HEK293 (cell line): ENCODE results near the gene SOX12.

Experiments used
- CTCF ChIP-seq: fragments of 450-650 bp; formaldehyde crosslinking; IDR thresholded peaks from 2 replicates; pipeline ENCODE4 v1.5.1; 2016; ENCODE audit warnings: missing biosample characterization, missing genetic modification characterization
- IKZF3 ChIP-seq: fragments of 450-650 bp; IDR thresholded peaks from 2 replicates; pipeline ENCODE4 v1.5.0; 2018; ENCODE audit warnings: missing biosample characterization, mild to moderate bottlenecking, missing genetic modification characterization, moderate library complexity
- KLF1 ChIP-seq: fragments of 450-650 bp; formaldehyde crosslinking; IDR thresholded peaks from 2 replicates; pipeline ENCODE4 v1.5.1; 2016; ENCODE audit warnings: missing biosample characterization, missing genetic modification characterization
- SETDB1 ChIP-seq: IDR thresholded peaks from one replicate; pipeline ENCODE4 v1.6.1; 2017; ENCODE audit warnings: mild to moderate bottlenecking, low read length, moderate library complexity, mixed read lengths; ENCODE audit not compliant: insufficient read length
- YY1 ChIP-seq: fragments of 450-650 bp; formaldehyde crosslinking; IDR thresholded peaks from 2 replicates; pipeline ENCODE4 v1.5.1; 2018; ENCODE audit warnings: missing biosample characterization, missing genetic modification characterization
- YY2 ChIP-seq: fragments of 450-650 bp; formaldehyde crosslinking; IDR thresholded peaks from 2 replicates; pipeline ENCODE4 v1.5.1; 2016; ENCODE audit warnings: missing biosample characterization, missing genetic modification characterization
- ZBTB20 ChIP-seq: fragments of 450-650 bp; formaldehyde crosslinking; IDR thresholded peaks from 2 replicates; pipeline ENCODE4 v1.5.1; 2016; ENCODE audit warnings: missing biosample characterization, missing genetic modification characterization
- ZBTB21 ChIP-seq: fragments of 450-650 bp; formaldehyde crosslinking; IDR thresholded peaks from 2 replicates; pipeline ENCODE4 v1.5.1; 2017; ENCODE audit warnings: missing biosample characterization, missing genetic modification characterization
- ZEB2 ChIP-seq: fragments of 450-650 bp; formaldehyde crosslinking; IDR thresholded peaks from 2 replicates; pipeline ENCODE4 v1.5.1; 2016; ENCODE audit warnings: missing biosample characterization, missing genetic modification characterization
- ZFP41 ChIP-seq: fragments of 450-650 bp; formaldehyde crosslinking; IDR thresholded peaks from 2 replicates; pipeline ENCODE4 v1.5.1; 2016; ENCODE audit warnings: missing biosample characterization, missing genetic modification characterization, borderline replicate concordance
- ZNF16 ChIP-seq: fragments of 450-650 bp; formaldehyde crosslinking; IDR thresholded peaks from 2 replicates; pipeline ENCODE4 v1.5.1; 2016; ENCODE audit warnings: low read depth, missing biosample characterization, missing genetic modification characterization
- ZNF248 ChIP-seq: fragments of 450-650 bp; formaldehyde crosslinking; IDR thresholded peaks from 2 replicates; pipeline ENCODE4 v1.5.1; 2017; ENCODE audit warnings: missing biosample characterization, missing genetic modification characterization
- ZNF274 ChIP-seq, 2 experiments: fragments of 200-500 bp in 1 of 2; fragments of 450-650 bp in 1 of 2; sonication (Bioruptor generic) in 1 of 2; formaldehyde crosslinking in 1 of 2; IDR thresholded peaks; 2 replicates each; pipeline versions ENCODE4 v1.5.1 to v1.6.1; 2014 to 2016; ENCODE audit warnings: borderline replicate concordance in 1 of 2, inconsistent platforms in 1 of 2, low read length in 1 of 2, missing biosample characterization in 1 of 2, missing genetic modification characterization in 1 of 2
- ZNF404 ChIP-seq: fragments of 450-650 bp; formaldehyde crosslinking; IDR thresholded peaks from 2 replicates; pipeline ENCODE4 v1.5.1; 2017; ENCODE audit warnings: missing biosample characterization, missing genetic modification characterization
- ZNF416 ChIP-seq: fragments of 450-650 bp; formaldehyde crosslinking; IDR thresholded peaks from 2 replicates; pipeline ENCODE4 v1.5.1; 2016; ENCODE audit warnings: missing biosample characterization, missing genetic modification characterization
- ZNF433 ChIP-seq: fragments of 450-650 bp; formaldehyde crosslinking; IDR thresholded peaks from 2 replicates; pipeline ENCODE4 v1.5.1; 2016; ENCODE audit warnings: missing biosample characterization, missing genetic modification characterization, low read depth
- ZNF558 ChIP-seq: fragments of 450-650 bp; formaldehyde crosslinking; IDR thresholded peaks from 2 replicates; pipeline ENCODE4 v1.5.1; 2016; ENCODE audit warnings: missing biosample characterization, missing genetic modification characterization
- ZNF600 ChIP-seq: fragments of 450-650 bp; formaldehyde crosslinking; IDR thresholded peaks from 2 replicates; pipeline ENCODE4 v1.5.1; 2016; ENCODE audit warnings: missing biosample characterization, missing genetic modification characterization
- ZNF626 ChIP-seq: fragments of 450-650 bp; sonication (Bioruptor Pico); formaldehyde crosslinking; IDR thresholded peaks from 2 replicates; pipeline ENCODE4 v1.5.1; 2018; ENCODE audit warnings: missing biosample characterization, missing genetic modification characterization, inconsistent platforms
- ZNF639 ChIP-seq: fragments of 450-650 bp; formaldehyde crosslinking; IDR thresholded peaks from 2 replicates; pipeline ENCODE4 v1.5.1; 2016; ENCODE audit warnings: missing biosample characterization, missing genetic modification characterization
- ZNF777 ChIP-seq: fragments of 450-650 bp; formaldehyde crosslinking; IDR thresholded peaks from 2 replicates; pipeline ENCODE4 v1.5.1; 2017; ENCODE audit warnings: missing biosample characterization, missing genetic modification characterization, borderline replicate concordance
- ZNF785 ChIP-seq: fragments of 450-650 bp; formaldehyde crosslinking; IDR thresholded peaks from 2 replicates; pipeline ENCODE4 v1.5.1; 2016; ENCODE audit warnings: missing biosample characterization, missing genetic modification characterization
- ZSCAN23 ChIP-seq: fragments of 450-650 bp; formaldehyde crosslinking; IDR thresholded peaks from 2 replicates; pipeline ENCODE4 v1.5.1; 2016; ENCODE audit warnings: missing biosample characterization, missing genetic modification characterization
- ZSCAN5A ChIP-seq: fragments of 450-650 bp; formaldehyde crosslinking; IDR thresholded peaks from 2 replicates; pipeline ENCODE4 v1.5.1; 2016; ENCODE audit warnings: missing biosample characterization, missing genetic modification characterization
- TF ChIP-seq, protein P1 (sequence below): fragments of 450-650 bp; formaldehyde crosslinking; IDR thresholded peaks from 2 replicates; pipeline ENCODE4 v1.5.1; 2016; ENCODE audit warnings: missing biosample characterization, missing genetic modification characterization
- TF ChIP-seq, protein P2 (sequence below): fragments of 450-650 bp; formaldehyde crosslinking; IDR thresholded peaks from 2 replicates; pipeline ENCODE4 v1.5.1; 2016; ENCODE audit warnings: missing biosample characterization, missing genetic modification characterization
- TF ChIP-seq, protein P3 (sequence below): fragments of 450-650 bp; formaldehyde crosslinking; IDR thresholded peaks from 2 replicates; pipeline ENCODE4 v1.5.1; 2016; ENCODE audit warnings: missing biosample characterization, missing genetic modification characterization, borderline replicate concordance
- TF ChIP-seq, protein P4 (sequence below): fragments of 450-650 bp; formaldehyde crosslinking; IDR thresholded peaks from 2 replicates; pipeline ENCODE4 v1.5.1; 2016; ENCODE audit warnings: missing biosample characterization, missing genetic modification characterization, low read depth

The SOX12 gene

DNA sequence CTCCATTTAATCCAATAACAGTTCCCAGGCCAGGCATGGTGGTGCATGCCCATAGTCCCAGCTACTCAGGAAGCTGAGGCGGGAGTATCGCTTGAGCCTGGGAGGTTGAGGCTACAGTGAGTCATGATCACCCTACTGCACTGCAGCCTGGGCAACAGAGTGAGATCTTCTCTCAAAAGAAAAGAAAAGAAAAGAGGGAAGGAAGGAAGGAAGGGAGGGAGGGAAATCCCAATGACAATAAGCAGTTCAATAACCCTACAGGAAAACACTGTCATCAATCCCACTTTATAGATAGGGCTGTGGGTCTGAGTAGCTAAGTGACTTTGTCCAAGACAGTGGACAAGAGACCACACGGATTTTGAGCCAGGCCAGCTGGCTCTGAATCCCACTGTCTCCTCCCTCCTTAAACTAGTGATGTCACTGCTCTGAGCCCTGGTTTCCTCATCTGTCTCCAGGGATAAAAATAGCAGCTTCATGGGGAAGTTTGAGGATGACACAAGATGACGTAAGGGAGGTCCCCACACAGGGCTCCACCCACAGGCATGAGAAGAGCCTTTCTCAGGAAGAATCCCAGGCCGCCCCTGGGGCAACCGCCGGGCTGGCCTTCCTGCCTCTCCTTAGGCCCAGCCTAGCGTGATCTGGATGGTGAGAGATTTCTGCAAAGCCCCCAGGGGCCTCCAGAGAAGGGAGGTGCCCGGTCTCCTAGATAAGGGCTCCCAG lies 48.0 kb downstream of the SOX12 start (continued):
- TF ChIP-seq ZEB2 (tag by site-specific recombination) (peak; percentile 65), ZNF404 (tag by site-specific recombination) (no peak), ZFP41 (no peak), ZNF274 (IDR thresholded peaks at IDR 0.05; ENCODE audit: low read length) (no peak), ZNF274 (tag by site-specific recombination; IDR thresholded peaks at IDR 0.05; ENCODE audit: borderline replicate concordance) (no peak), ZNF639 (tag by site-specific recombination) (no peak), YY1 (tag by site-specific recombination) (no peak), ZNF558 (tag by site-specific recombination) (no peak), ZNF777 (tag by site-specific recombination) (no peak), ZSCAN23 (no peak), ZNF248 (tag by site-specific recombination) (no peak), CTCF (tag by site-specific recombination) (no peak), ZNF416 (tag by site-specific recombination) (no peak), SETDB1 (no peak), ZNF600 (no peak), YY2 (tag by site-specific recombination) (no peak), ZNF626 (tag by site-specific recombination) (no peak), ZNF785 (tag by site-specific recombination) (no peak), ZNF16 (tag by site-specific recombination) (no peak), KLF1 (tag by site-specific recombination) (peak; percentile 65; the same call in 1 of the 2 replicates), ZBTB21 (tag by site-specific recombination) (peak; percentile 98), IKZF3 (tag by site-specific recombination) (peak; percentile 78; the same call in 1 of the 2 replicates), ZSCAN5A (tag by site-specific recombination) (no peak), ZBTB20 (tag by site-specific recombination) (no peak), ZNF433 (tag by site-specific recombination) (no peak)
- TF ChIP-seq, protein P1, sequence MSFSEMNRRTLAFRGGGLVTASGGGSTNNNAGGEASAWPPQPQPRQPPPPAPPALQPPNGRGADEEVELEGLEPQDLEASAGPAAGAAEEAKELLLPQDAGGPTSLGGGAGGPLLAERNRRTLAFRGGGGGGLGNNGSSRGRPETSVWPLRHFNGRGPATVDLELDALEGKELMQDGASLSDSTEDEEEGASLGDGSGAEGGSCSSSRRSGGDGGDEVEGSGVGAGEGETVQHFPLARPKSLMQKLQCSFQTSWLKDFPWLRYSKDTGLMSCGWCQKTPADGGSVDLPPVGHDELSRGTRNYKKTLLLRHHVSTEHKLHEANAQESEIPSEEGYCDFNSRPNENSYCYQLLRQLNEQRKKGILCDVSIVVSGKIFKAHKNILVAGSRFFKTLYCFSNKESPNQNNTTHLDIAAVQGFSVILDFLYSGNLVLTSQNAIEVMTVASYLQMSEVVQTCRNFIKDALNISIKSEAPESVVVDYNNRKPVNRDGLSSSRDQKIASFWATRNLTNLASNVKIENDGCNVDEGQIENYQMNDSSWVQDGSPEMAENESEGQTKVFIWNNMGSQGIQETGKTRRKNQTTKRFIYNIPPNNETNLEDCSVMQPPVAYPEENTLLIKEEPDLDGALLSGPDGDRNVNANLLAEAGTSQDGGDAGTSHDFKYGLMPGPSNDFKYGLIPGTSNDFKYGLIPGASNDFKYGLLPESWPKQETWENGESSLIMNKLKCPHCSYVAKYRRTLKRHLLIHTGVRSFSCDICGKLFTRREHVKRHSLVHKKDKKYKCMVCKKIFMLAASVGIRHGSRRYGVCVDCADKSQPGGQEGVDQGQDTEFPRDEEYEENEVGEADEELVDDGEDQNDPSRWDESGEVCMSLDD (tag by site-specific recombination) = peak; percentile 80; the same call in 1 of the 2 replicates
- TF ChIP-seq, protein P2, sequence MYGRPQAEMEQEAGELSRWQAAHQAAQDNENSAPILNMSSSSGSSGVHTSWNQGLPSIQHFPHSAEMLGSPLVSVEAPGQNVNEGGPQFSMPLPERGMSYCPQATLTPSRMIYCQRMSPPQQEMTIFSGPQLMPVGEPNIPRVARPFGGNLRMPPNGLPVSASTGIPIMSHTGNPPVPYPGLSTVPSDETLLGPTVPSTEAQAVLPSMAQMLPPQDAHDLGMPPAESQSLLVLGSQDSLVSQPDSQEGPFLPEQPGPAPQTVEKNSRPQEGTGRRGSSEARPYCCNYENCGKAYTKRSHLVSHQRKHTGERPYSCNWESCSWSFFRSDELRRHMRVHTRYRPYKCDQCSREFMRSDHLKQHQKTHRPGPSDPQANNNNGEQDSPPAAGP (tag by site-specific recombination) = 0 out of 2 replicates have a peak, but pooled peaks have one; percentile 67
- TF ChIP-seq, protein P3, sequence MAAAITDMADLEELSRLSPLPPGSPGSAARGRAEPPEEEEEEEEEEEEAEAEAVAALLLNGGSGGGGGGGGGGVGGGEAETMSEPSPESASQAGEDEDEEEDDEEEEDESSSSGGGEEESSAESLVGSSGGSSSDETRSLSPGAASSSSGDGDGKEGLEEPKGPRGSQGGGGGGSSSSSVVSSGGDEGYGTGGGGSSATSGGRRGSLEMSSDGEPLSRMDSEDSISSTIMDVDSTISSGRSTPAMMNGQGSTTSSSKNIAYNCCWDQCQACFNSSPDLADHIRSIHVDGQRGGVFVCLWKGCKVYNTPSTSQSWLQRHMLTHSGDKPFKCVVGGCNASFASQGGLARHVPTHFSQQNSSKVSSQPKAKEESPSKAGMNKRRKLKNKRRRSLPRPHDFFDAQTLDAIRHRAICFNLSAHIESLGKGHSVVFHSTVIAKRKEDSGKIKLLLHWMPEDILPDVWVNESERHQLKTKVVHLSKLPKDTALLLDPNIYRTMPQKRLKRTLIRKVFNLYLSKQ (tag by site-specific recombination) = no peak
- TF ChIP-seq, protein P4, sequence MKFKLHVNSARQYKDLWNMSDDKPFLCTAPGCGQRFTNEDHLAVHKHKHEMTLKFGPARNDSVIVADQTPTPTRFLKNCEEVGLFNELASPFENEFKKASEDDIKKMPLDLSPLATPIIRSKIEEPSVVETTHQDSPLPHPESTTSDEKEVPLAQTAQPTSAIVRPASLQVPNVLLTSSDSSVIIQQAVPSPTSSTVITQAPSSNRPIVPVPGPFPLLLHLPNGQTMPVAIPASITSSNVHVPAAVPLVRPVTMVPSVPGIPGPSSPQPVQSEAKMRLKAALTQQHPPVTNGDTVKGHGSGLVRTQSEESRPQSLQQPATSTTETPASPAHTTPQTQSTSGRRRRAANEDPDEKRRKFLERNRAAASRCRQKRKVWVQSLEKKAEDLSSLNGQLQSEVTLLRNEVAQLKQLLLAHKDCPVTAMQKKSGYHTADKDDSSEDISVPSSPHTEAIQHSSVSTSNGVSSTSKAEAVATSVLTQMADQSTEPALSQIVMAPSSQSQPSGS (tag by site-specific recombination) = peak; percentile 98
